Retinal pigment epithelial cell (primary cell): ENCODE results near the gene MEX3A.
"Not testable (repeated sequence)": the region's sequence is repeated elsewhere in the genome, so short reads cannot be mapped to it uniquely, and the experiment has no call there.

Source experiments
- DNase-seq: peaks from one replicate; pipeline ENCODE4 v3.0.0-alpha.2; 2010; ENCODE audit warnings: low read depth
- H3K4me3 ChIP-seq: 2 replicates; pipeline ENCODE4 v1.5.1; 2011; ENCODE audit warnings: mild to moderate bottlenecking, low read length, control low read depth, moderate library complexity
- TF ChIP-seq, protein P1 (sequence below): conservative IDR thresholded peaks from 2 replicates; pipeline ENCODE4 v1.5.1; 2011; ENCODE audit warnings: low read depth, low read length, control low read depth, inconsistent platforms

Gene MEX3A

DNA sequence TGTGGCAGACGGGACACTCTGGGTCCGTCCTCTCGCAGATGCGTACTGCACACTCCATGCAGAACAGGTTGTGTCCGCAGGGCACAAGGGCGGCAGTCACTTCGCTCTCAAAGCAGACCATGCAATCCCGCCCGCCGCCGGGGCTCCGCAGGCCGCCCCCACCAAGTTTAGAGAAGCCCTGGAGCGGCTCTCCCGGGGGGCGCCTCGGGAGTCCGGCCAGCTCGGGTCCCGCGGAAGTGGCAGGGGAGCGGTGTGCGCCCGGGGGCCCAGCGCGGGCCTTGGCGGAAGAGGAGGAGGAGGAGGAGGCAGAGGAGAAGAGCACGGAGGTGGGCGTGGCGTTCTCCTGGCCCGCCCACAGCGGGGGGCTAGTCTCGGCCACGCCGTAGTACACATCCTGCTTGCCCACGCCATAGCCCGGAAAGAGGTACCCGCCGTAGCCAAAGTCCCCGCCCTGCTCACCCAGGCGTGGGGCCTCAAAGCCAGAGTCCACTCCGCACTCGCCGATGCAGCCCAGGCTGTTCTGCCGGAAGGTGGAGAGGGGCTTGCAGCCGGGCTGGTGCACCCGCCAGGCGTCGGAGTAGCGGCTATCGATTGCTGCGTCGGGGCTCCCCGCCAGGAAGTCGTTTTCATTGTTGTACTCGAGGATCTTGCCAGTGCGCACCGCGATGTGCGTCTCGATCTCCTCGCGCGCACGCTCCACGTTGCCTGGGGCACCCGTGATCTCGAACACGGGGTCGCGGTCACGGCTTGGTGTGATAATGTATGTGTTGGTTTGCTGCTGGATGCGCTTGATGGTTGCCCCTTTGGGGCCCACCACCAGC lies 5.4 kb downstream of the MEX3A start:
- DNase-seq = no peak
- no peak overlapping the region for H3K4me3 ChIP-seq
- TF ChIP-seq, protein P1, sequence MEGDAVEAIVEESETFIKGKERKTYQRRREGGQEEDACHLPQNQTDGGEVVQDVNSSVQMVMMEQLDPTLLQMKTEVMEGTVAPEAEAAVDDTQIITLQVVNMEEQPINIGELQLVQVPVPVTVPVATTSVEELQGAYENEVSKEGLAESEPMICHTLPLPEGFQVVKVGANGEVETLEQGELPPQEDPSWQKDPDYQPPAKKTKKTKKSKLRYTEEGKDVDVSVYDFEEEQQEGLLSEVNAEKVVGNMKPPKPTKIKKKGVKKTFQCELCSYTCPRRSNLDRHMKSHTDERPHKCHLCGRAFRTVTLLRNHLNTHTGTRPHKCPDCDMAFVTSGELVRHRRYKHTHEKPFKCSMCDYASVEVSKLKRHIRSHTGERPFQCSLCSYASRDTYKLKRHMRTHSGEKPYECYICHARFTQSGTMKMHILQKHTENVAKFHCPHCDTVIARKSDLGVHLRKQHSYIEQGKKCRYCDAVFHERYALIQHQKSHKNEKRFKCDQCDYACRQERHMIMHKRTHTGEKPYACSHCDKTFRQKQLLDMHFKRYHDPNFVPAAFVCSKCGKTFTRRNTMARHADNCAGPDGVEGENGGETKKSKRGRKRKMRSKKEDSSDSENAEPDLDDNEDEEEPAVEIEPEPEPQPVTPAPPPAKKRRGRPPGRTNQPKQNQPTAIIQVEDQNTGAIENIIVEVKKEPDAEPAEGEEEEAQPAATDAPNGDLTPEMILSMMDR = no peak

DNA sequence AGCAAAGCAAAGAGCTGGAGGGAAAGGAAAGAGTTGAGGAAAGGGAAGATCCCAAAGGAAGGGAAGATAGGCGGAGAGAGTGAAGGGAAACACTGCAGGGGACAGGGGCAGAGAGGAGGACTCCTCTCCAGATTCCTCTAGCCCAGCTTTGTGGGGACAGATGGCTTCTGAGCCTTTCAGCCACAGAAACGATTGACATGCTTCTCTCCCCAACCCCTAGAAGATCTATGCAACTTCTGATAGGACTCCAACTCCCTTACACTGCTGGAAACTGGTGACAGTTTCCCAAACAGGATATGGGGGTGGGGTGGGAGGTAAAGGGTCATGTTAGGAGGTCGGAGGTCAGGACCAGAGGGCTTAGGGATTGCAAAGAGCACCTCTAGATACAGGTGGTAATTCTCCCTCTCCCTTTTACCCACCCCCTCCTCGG lies 6.5 kb downstream of the MEX3A start:
- no peak overlapping the region for H3K4me3 ChIP-seq
- TF ChIP-seq, protein P1 = no peak
- DNase-seq = no peak

DNA sequence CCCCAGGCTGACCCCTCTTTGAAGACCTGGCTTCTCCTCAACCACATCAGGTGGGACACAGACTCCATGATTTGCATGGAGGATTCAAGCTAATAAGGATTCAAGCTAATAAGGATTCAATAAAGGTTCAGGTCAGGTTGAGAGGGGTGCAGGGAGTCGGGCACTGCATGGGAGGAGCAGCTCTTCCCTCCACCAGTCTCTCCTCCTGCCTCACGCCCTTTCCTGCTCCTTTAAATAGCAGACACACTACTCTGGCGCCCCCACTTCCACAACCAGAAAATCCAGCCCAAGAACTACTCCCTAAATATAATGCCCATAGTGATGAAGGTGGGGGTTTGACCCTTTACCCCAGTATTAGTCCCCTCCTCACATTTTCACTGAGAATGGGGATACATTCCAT lies 7.1 kb downstream of the MEX3A start:
- H3K4me3 ChIP-seq = no peak overlapping the region
- TF ChIP-seq, protein P1 = no peak
- no peak for DNase-seq

DNA sequence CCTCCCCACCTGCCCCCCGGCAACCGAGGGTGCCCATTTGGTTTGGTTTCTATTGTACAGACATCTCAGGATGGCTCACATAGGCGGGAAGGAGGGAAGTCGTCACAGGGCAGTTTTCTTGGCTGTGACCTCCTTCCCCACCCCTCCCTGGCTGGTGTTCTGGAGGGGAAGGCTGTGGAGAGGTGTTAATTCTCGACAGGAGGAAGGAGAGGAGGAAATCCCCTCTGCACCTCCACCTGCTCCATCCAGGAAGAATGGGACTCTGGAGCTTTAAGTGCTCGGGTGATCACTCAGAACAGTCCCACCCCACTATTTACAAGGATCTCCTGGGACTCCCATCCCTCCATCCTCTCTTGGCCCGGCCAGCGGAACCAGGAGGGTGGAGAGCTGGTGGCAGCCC lies 7.6 kb downstream of the MEX3A start:
- TF ChIP-seq, protein P1 = no peak
- no peak for DNase-seq
- H3K4me3 ChIP-seq = no peak overlapping the region

DNA sequence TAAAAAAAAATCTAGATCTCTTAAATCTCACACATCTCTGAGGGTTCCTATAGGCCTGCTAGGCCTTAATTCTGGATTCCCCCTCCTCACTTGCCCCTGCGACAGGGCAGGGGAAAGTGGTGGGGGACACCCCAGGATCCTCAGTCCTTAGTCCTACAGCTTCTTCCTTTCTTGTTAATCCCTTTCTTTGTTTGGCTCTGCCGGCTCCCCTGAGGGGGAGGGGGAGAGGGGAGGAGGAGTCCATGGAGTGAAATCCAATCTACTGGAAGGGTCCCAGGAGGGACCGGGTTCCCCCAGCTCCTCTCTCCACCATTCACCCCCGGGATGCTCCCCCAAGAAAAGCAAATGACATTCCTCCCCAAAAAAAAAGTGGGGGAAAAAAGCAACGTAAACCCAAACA lies 8.5 kb downstream of the MEX3A start:
- no peak for DNase-seq
- TF ChIP-seq, protein P1 = no peak
- no peak overlapping the region for H3K4me3 ChIP-seq

DNA sequence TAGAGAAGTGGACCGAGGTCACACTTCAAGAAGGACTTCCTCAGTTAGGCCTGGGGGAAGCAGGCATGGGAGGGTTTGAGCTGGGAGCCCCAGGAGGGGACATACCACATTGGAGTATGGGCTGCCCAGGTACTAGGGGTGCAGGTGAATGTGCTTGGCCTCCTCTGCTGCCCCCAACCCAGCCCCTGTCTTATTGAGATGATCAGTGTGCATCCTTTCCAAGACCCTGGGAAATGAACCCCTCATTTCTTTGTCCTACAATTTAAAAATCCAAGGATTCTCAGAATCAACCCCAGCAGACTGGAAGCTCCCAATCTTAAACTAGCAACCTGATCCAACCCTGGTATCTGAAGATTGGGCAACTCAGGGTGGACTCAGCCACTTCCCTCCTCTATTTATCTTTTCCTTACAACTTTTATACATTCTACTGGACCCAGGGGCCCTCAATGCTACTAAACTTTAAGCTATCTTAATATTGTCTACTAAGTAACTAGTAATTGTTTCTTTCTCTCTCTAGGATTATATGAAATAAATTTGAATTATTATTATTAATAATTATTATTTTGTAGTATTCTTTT lies 9.1 kb downstream of the MEX3A start:
- TF ChIP-seq, protein P1 = no peak
- no peak overlapping the region for H3K4me3 ChIP-seq
- no peak for DNase-seq

DNA sequence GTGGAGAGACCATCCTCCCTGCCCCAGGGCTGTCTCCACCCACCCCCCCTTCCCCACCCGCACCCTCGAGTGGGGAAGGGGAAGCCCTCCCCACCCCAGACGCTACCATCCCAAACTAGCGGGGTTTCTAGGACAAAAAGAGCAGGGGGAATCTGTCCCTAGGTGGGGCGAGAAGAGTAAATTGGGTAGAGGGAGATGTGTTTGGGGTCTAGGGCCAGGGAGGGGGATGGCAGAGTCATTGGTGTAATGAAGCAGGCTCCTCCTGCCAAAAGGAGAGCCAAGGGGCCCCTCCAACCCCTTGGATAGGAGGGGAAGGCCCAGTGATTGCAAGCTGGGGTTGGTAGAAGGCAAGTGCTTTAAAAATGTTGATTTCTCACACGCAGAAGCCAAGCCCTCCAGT lies 10.0 kb downstream of the MEX3A start:
- no peak overlapping the region for H3K4me3 ChIP-seq
- no peak for DNase-seq

DNA sequence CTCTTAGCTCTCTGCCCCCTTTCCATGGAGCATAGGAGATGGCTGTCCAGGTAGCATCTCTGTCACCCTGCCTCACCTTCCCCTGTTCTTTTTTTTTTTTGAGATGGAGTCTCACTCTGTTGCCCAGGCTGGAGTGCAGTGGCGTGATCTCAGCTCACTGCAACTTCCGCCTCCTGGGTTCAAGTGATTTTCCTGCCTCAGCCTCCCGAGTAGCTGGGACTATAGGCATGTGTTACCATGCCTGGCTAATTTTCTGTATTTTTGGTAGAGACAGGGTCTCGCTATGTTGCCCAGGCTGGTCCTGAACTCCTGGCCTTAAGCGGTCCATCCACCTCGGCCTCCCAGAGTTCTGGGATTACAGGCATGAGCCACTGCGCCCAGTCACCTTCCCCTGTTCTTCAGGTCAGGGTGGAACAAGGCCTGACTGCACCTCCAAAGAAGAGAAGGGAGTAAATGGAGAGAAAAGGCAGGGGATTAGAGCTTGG lies 10.9 kb downstream of the MEX3A start:
- H3K4me3 ChIP-seq, DNase-seq: not testable (repeated sequence)

More for the DNA sequence above, 10.0 kb downstream of the MEX3A start:
- TF ChIP-seq, protein P1 = no peak
